WTC11 (cell line): ENCODE data around the gene SNTN. TPM values are rescaled to one million over a fixed set of nuclear protein-coding genes. Genes with fewer than 3 reads are reported as not detected.

Experiments used
- ATAC-seq: fragments of 200-7000 bp; cut with Tn5 transposase; 2 replicates; pipeline ENCODE4 v1.10.0; 2021; ENCODE audit warnings: mild to moderate bottlenecking, moderate library complexity
- CTCF ChIA-PET: fragments of 300-600 bp; sonication (Branson Sonifier 250); formaldehyde crosslinking; loops from one replicate; lab custom pipeline; 2021; ENCODE audit warnings: antibody characterized with exemption; lab: Charles Lee
- POLR2A ChIA-PET: fragments of 350-600 bp; sonication (Branson Sonifier 250); formaldehyde crosslinking; loops from one replicate; lab custom pipeline; 2021; ENCODE audit warnings: antibody characterized with exemption; lab: Charles Lee
- DNase-seq: peaks from one replicate; pipeline ENCODE4 v3.0.0; 2021; ENCODE audit warnings: low spot score
- H3K27ac Mint-ChIP-seq: 2 replicates; pipeline ENCODE4 v1.8.0; 2021; ENCODE audit warnings: mixed read lengths
- H3K27me3 Mint-ChIP-seq: 2 replicates; pipeline ENCODE4 v1.8.0; 2021; ENCODE audit warnings: low read depth, mild to moderate bottlenecking, moderate library complexity, mixed read lengths
- H3K36me3 Mint-ChIP-seq: 2 replicates; pipeline ENCODE4 v1.8.0; 2021; ENCODE audit warnings: mixed read lengths
- H3K4me1 Mint-ChIP-seq: 2 replicates; pipeline ENCODE4 v1.8.0; 2022; ENCODE audit warnings: mixed read lengths
- H3K4me3 Mint-ChIP-seq: 2 replicates; pipeline ENCODE4 v1.8.0; 2021; ENCODE audit warnings: mild to moderate bottlenecking, moderate library complexity, mixed read lengths
- H3K9me3 Mint-ChIP-seq: 2 replicates; pipeline ENCODE4 v1.8.0; 2021; ENCODE audit warnings: mixed read lengths
- CBFB ChIP-seq: sonication (generic); formaldehyde crosslinking; IDR thresholded peaks from 2 replicates; pipeline ENCODE4 v1.8.1; 2022; ENCODE audit warnings: mild to moderate bottlenecking, low read depth, missing genetic modification reagents
- ELF4 ChIP-seq: sonication (generic); formaldehyde crosslinking; IDR thresholded peaks from 2 replicates; pipeline ENCODE4 v1.8.1; 2022; ENCODE audit warnings: low read depth, mild to moderate bottlenecking, moderate library complexity, missing genetic modification reagents
- EMX1 ChIP-seq: fragments of 250-450 bp; sonication (Bioruptor Pico); IDR thresholded peaks from 2 replicates; pipeline ENCODE4 v1.8.0; 2021; ENCODE audit warnings: mild to moderate bottlenecking
- ESRRA ChIP-seq: sonication (generic); formaldehyde crosslinking; IDR thresholded peaks from 2 replicates; pipeline ENCODE4 v1.8.1; 2022; ENCODE audit warnings: mild to moderate bottlenecking, missing genetic modification reagents, borderline replicate concordance
- FOXJ3 ChIP-seq: sonication (generic); formaldehyde crosslinking; IDR thresholded peaks from 2 replicates; pipeline ENCODE4 v1.9.0; 2021; ENCODE audit warnings: missing genetic modification reagents, mild to moderate bottlenecking, borderline replicate concordance
- GABPB1 ChIP-seq: sonication (generic); formaldehyde crosslinking; IDR thresholded peaks from 2 replicates; pipeline ENCODE4 v1.8.1; 2023; ENCODE audit warnings: mild to moderate bottlenecking, missing genetic modification reagents
- GTF2I ChIP-seq: fragments of 250-450 bp; sonication (Bioruptor Pico); conservative IDR thresholded peaks from 2 replicates; pipeline ENCODE4 v1.4.0; 2021; ENCODE audit warnings: mild to moderate bottlenecking
- IRF2 ChIP-seq: sonication (generic); formaldehyde crosslinking; IDR thresholded peaks from 2 replicates; pipeline ENCODE4 v1.8.0; 2022; ENCODE audit warnings: low read depth, missing genetic modification reagents, borderline replicate concordance
- JAZF1 ChIP-seq: fragments of 250-450 bp; sonication (Bioruptor Pico); IDR thresholded peaks from 2 replicates; pipeline ENCODE4 v1.9.0; 2021; ENCODE audit warnings: moderate library complexity, mild to moderate bottlenecking, inconsistent platforms
- SMAD3 ChIP-seq: sonication (generic); formaldehyde crosslinking; IDR thresholded peaks from 2 replicates; pipeline ENCODE4 v1.8.0; 2022; ENCODE audit warnings: missing genetic modification reagents, mild to moderate bottlenecking, borderline replicate concordance
- SOX15 ChIP-seq: fragments of 250-450 bp; sonication (Bioruptor Pico); IDR thresholded peaks from 2 replicates; pipeline ENCODE4 v1.9.0; 2021; ENCODE audit warnings: mild to moderate bottlenecking
- TCF7 ChIP-seq: sonication (generic); formaldehyde crosslinking; IDR thresholded peaks from 2 replicates; pipeline ENCODE4 v1.8.0; 2022; ENCODE audit warnings: mild to moderate bottlenecking, low read depth, missing genetic modification reagents, moderate library complexity
- ZNF138 ChIP-seq: sonication (generic); formaldehyde crosslinking; conservative IDR thresholded peaks from 2 replicates; pipeline ENCODE4 v1.8.1; 2022; ENCODE audit warnings: mild to moderate bottlenecking, moderate library complexity, missing genetic modification reagents
- ZNF396 ChIP-seq: fragments of 250-450 bp; sonication (Bioruptor Pico); IDR thresholded peaks from 2 replicates; pipeline ENCODE4 v1.8.0; 2021; ENCODE audit warnings: mild to moderate bottlenecking, moderate library complexity, borderline replicate concordance
- total RNA-seq: library from RNA; stranded (reverse); gene quantifications from 3 replicates; pipeline ENCODE4 v1.2.3, GENCODE V29; 2021
- TF ChIP-seq, protein P1 (sequence below): fragments of 250-450 bp; sonication (Bioruptor Pico); IDR thresholded peaks from 2 replicates; pipeline ENCODE4 v1.9.0; 2021; ENCODE audit warnings: mild to moderate bottlenecking, borderline replicate concordance
- TF ChIP-seq, protein P2 (sequence below): sonication (generic); formaldehyde crosslinking; IDR thresholded peaks from 2 replicates; pipeline ENCODE4 v1.8.0; 2022; ENCODE audit warnings: missing genetic modification reagents
- TF ChIP-seq, protein P3 (sequence below): fragments of 250-450 bp; sonication (Bioruptor Pico); IDR thresholded peaks from 2 replicates; pipeline ENCODE4 v2.1.2; 2022; ENCODE audit warnings: mild to moderate bottlenecking, moderate library complexity

The SNTN gene
- total RNA-seq, 1 experiment from 2014 or later: not detected

DNA sequence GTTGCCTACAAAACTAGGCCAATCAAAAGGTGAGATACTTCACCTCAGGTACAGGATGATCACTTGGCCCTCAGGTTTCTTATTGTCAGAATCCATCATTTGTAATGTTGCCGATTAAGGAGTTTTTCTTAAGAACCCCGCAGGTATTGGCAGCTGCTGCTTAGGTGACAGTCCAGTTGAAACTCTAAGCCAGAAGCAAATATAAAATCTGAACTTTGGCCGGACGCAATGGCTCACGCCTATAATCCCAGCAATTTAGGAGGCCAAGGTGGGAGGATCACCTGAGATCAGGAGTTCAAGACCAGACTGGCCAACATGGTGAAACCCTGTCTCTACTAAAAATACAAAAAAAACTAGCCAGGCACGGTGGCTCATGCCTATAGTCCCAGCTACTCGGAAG, 43.1 kb upstream of the SNTN start (continued):
- TF ChIP-seq, protein P1, sequence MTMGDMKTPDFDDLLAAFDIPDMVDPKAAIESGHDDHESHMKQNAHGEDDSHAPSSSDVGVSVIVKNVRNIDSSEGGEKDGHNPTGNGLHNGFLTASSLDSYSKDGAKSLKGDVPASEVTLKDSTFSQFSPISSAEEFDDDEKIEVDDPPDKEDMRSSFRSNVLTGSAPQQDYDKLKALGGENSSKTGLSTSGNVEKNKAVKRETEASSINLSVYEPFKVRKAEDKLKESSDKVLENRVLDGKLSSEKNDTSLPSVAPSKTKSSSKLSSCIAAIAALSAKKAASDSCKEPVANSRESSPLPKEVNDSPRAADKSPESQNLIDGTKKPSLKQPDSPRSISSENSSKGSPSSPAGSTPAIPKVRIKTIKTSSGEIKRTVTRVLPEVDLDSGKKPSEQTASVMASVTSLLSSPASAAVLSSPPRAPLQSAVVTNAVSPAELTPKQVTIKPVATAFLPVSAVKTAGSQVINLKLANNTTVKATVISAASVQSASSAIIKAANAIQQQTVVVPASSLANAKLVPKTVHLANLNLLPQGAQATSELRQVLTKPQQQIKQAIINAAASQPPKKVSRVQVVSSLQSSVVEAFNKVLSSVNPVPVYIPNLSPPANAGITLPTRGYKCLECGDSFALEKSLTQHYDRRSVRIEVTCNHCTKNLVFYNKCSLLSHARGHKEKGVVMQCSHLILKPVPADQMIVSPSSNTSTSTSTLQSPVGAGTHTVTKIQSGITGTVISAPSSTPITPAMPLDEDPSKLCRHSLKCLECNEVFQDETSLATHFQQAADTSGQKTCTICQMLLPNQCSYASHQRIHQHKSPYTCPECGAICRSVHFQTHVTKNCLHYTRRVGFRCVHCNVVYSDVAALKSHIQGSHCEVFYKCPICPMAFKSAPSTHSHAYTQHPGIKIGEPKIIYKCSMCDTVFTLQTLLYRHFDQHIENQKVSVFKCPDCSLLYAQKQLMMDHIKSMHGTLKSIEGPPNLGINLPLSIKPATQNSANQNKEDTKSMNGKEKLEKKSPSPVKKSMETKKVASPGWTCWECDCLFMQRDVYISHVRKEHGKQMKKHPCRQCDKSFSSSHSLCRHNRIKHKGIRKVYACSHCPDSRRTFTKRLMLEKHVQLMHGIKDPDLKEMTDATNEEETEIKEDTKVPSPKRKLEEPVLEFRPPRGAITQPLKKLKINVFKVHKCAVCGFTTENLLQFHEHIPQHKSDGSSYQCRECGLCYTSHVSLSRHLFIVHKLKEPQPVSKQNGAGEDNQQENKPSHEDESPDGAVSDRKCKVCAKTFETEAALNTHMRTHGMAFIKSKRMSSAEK (CRISPR knock-in tag): no peak
- TF ChIP-seq SMAD3 (no peak), GABPB1 (no peak), ESRRA (CRISPR knock-in tag) (no peak)

DNA sequence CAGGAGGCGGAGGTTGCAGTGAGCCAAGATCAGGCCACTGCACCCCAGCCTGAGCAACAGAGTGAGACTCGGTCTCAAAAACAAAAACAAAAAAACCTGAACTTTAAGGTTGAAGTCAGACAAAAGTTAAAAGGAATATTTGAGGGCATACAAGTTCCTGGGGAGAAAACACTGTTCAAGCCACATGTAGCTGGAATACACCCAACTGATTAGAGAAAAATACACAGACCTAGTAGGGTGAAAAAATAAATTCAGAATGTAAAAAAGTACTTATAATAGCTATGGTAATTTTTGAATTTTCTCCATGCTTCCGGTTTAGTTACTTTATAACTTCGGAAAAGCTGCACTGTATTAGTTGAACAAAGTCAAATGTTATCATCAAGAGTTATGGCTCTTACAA, 42.6 kb upstream of the SNTN start:
- no peak overlapping the region for H3K4me3 Mint-ChIP-seq
- no peaks in the 10 kb centered on the region for H3K9me3 Mint-ChIP-seq
- H3K27me3 Mint-ChIP-seq: no peaks in the 10 kb centered on the region
- no peaks in the 10 kb centered on the region for H3K36me3 Mint-ChIP-seq
- ChIA-PET CTCF (interaction anchor here (0.8 kb wide), 1 partner anchor 260 kb away, joined by 3 read pairs; no protein-coding TSS in a partner anchor), POLR2A (no interaction called here)
- peaks cover 12% of the 10 kb centered on the region for H3K4me1 Mint-ChIP-seq
- no peak for TF ChIP-seq ZNF396
- TF ChIP-seq, protein P2, sequence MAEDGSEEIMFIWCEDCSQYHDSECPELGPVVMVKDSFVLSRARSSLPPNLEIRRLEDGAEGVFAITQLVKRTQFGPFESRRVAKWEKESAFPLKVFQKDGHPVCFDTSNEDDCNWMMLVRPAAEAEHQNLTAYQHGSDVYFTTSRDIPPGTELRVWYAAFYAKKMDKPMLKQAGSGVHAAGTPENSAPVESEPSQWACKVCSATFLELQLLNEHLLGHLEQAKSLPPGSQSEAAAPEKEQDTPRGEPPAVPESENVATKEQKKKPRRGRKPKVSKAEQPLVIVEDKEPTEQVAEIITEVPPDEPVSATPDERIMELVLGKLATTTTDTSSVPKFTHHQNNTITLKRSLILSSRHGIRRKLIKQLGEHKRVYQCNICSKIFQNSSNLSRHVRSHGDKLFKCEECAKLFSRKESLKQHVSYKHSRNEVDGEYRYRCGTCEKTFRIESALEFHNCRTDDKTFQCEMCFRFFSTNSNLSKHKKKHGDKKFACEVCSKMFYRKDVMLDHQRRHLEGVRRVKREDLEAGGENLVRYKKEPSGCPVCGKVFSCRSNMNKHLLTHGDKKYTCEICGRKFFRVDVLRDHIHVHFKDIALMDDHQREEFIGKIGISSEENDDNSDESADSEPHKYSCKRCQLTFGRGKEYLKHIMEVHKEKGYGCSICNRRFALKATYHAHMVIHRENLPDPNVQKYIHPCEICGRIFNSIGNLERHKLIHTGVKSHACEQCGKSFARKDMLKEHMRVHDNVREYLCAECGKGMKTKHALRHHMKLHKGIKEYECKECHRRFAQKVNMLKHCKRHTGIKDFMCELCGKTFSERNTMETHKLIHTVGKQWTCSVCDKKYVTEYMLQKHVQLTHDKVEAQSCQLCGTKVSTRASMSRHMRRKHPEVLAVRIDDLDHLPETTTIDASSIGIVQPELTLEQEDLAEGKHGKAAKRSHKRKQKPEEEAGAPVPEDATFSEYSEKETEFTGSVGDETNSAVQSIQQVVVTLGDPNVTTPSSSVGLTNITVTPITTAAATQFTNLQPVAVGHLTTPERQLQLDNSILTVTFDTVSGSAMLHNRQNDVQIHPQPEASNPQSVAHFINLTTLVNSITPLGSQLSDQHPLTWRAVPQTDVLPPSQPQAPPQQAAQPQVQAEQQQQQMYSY (CRISPR knock-in tag): no peak
- ATAC-seq: no peak
- DNase-seq: no peak
- no peak overlapping the region; the same call in 1 of the 2 replicates for H3K27ac Mint-ChIP-seq

DNA sequence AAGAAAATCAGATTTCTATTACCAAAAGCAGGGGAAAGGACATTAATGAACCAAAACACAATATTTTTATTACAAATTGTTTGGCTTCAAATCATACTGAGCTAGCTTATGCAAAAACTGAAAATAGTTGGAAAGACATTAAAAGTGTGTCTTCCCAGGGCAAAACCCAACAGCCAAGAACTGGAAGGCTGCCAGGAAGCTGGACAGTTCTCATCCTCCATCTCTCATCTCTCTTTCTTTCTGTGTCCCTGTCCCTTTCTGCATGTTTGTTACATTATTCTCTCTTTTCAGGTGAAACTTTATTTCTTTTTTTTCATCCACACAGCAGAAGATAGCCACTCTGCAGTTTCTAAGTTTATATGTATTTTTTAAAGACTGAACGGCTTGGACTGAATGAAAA, 41.1 kb upstream of the SNTN start:
- ATAC-seq (no peak), DNase-seq (no peak)
- Mint-ChIP-seq H3K27me3 (no peaks in the 10 kb centered on the region), H3K4me3 (no peak overlapping the region), H3K4me1 (peaks cover 12% of the 10 kb centered on the region), H3K27ac (no peak overlapping the region), H3K36me3 (no peaks in the 10 kb centered on the region), H3K9me3 (no peaks in the 10 kb centered on the region)
- CTCF ChIA-PET: no interaction called here
- no peak for TF ChIP-seq EMX1
- TF ChIP-seq CBFB (CRISPR knock-in tag): no peak
- TF ChIP-seq SOX15 (CRISPR knock-in tag): no peak
- no peak for TF ChIP-seq ELF4 (CRISPR knock-in tag)
- TF ChIP-seq, protein P3, sequence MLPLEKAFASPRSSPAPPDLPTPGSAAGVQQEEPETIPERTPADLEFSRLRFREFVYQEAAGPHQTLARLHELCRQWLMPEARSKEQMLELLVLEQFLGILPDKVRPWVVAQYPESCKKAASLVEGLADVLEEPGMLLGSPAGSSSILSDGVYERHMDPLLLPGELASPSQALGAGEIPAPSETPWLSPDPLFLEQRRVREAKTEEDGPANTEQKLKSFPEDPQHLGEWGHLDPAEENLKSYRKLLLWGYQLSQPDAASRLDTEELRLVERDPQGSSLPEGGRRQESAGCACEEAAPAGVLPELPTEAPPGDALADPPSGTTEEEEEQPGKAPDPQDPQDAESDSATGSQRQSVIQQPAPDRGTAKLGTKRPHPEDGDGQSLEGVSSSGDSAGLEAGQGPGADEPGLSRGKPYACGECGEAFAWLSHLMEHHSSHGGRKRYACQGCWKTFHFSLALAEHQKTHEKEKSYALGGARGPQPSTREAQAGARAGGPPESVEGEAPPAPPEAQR: no peak
- no peak for TF ChIP-seq ZNF138 (CRISPR knock-in tag)
- no peak for TF ChIP-seq JAZF1 (CRISPR knock-in tag)
- TF ChIP-seq TCF7: no peak
- no peak for TF ChIP-seq IRF2 (CRISPR knock-in tag)
- no peak for TF ChIP-seq FOXJ3 (CRISPR knock-in tag)
- no peak for TF ChIP-seq GTF2I (CRISPR knock-in tag)
- POLR2A ChIA-PET: no interaction called here
